ENCODE data around the gene DOCK4.

The DOCK4 gene

GRCh38 chr7:112073530-112073929 is 132.7 kb downstream of the DOCK4 start:
- DNase-seq: no peak

- no peak for DNase-seq
These were observed 133.5 kb downstream of the DOCK4 start for GRCh38 chr7:112072541-112073245.

- DNase-seq: no peak
These were observed 134.3 kb downstream of the DOCK4 start for GRCh38 chr7:112071856-112072255.

- DNase-seq: no peak
These were observed 135.4 kb downstream of the DOCK4 start for GRCh38 chr7:112070674-112071256.

- no peak for DNase-seq
These were observed 136.3 kb downstream of the DOCK4 start for GRCh38 chr7:112069879-112070321.

GRCh38 chr7:112068967-112069366 is 137.2 kb downstream of the DOCK4 start:
- no peak for DNase-seq

GRCh38 chr7:112067632-112068540 is 138.3 kb downstream of the DOCK4 start:
- DNase-seq: no peak

GRCh38 chr7:112067200-112067599 is 139.0 kb downstream of the DOCK4 start:
- DNase-seq: no peak

- DNase-seq: no peak
These were observed 140.4 kb downstream of the DOCK4 start for GRCh38 chr7:112065758-112066157.

GRCh38 chr7:112064627-112065385 is 141.4 kb downstream of the DOCK4 start:
- DNase-seq: no peak

- DNase-seq: no peak
These were observed 142.2 kb downstream of the DOCK4 start for GRCh38 chr7:112063974-112064373.

- no peak for DNase-seq
These were observed 145.1 kb downstream of the DOCK4 start for GRCh38 chr7:112061051-112061450.

GRCh38 chr7:112060625-112061024 is 145.6 kb downstream of the DOCK4 start:
- DNase-seq: no peak

- no peak for DNase-seq
These were observed 146.5 kb downstream of the DOCK4 start for GRCh38 chr7:112059675-112060074.

GRCh38 chr7:112058686-112059085 is 147.5 kb downstream of the DOCK4 start:
- DNase-seq: no peak

- peak in 1 of 5 donors; percentile 1 for DNase-seq
These were observed 149.8 kb downstream of the DOCK4 start for GRCh38 chr7:112056409-112056808.

- no peak for DNase-seq
These were observed 152.5 kb downstream of the DOCK4 start for GRCh38 chr7:112053737-112054069.

- DNase-seq: no peak
These were observed 153.0 kb downstream of the DOCK4 start for GRCh38 chr7:112052993-112053736.

- no peak for DNase-seq
These were observed 153.7 kb downstream of the DOCK4 start for GRCh38 chr7:112052498-112052897.

GRCh38 chr7:112050250-112050881 is 155.8 kb downstream of the DOCK4 start:
- DNase-seq: no peak

- no peak for DNase-seq
These were observed 156.5 kb downstream of the DOCK4 start for GRCh38 chr7:112049555-112050249.

Data from T-helper 1 cell (primary cell).